ENCODE results near the gene DESI1. TPM values are rescaled to one million over a fixed set of nuclear protein-coding genes. Genes with fewer than 3 reads are reported as not detected.
A peak's percentile ranks its signal among the peaks of the same experiment; 100 is the strongest.

Gene DESI1
- total and polyA plus RNA-seq, 2 of the 13 experiments (the other 11 are each of a cell fraction or from before 2014, with no cell fraction given): 21.6 to 29.2 TPM

GRCh38 chr22:41576877-41577276 lies 44.0 kb downstream of the DESI1 start (continued):
- TF ChIP-seq SOX13 (IDR thresholded peaks at IDR 0.05) (no peak), SOX13 (CRISPR knock-in tag; conservative IDR thresholded peaks at IDR 0.05 in 1 of 2, IDR thresholded peaks at IDR 0.05 in 1 of 2) (peak in 1 of 2 experiments; percentile 33; a peak in 1 of 4 replicates), NRL (CRISPR knock-in tag; IDR thresholded peaks at IDR 0.05; ENCODE audit: borderline replicate concordance) (no peak), HDAC2 (CRISPR knock-in tag; IDR thresholded peaks at IDR 0.05) (peak; percentile 32; the same call in 1 of the 2 replicates), BORCS8-MEF2B (CRISPR knock-in tag; IDR thresholded peaks at IDR 0.05) (peak; percentile 46; the same call in 1 of the 2 replicates), REXO4 (CRISPR knock-in tag; IDR thresholded peaks at IDR 0.05; ENCODE audit: borderline replicate concordance) (no peak), ZNF761 (CRISPR knock-in tag; conservative IDR thresholded peaks at IDR 0.05) (no peak), ZZZ3 (CRISPR knock-in tag; IDR thresholded peaks at IDR 0.05; ENCODE audit: borderline replicate concordance) (no peak), NFE2L2 (IDR thresholded peaks at IDR 0.05; ENCODE audit: low read length) (no peak), E2F5 (CRISPR knock-in tag; conservative IDR thresholded peaks at IDR 0.05) (no peak), ZNF687 (CRISPR knock-in tag; IDR thresholded peaks at IDR 0.05) (peak; percentile 74), FOXK2 (IDR thresholded peaks at IDR 0.05) (no peak), KDM1A (CRISPR knock-in tag; IDR thresholded peaks at IDR 0.05) (no peak), SNAPC4 (CRISPR knock-in tag; IDR thresholded peaks at IDR 0.05) (no peak), RERE (CRISPR knock-in tag; IDR thresholded peaks at IDR 0.05; ENCODE audit: low read depth) (no peak)

All from HepG2 (cell line).